Right hindlimb (tissue), 1 donor: Measurements from ENCODE around the gene PDILT.
"Not testable (repeated sequence)": the region's sequence is repeated elsewhere in the genome, so short reads cannot be mapped to it uniquely, and the experiment has no call there.

Experiments used
- DNase-seq: peaks from one replicate; pipeline ENCODE4 v3.0.0-alpha.2; 2018

PDILT gene

DNA sequence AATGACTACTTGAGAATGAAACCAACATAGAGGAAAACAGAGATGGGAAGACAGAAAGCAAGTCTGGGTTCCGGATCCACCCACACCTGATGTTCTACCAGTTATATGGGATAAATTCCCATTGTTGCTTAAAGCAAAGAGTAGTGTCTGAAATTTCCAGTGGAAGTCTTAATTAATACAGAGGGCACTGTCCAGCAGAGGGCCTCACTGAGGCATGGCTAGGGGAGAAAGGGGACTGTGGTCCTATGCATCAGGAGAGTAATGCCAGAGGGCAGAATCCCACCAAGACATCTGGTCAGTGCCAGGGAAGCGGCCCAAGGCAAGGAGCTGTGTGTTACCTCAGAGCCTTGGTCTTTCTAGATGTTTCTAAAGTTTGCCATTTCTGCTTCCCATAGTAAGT is 44.5 kb downstream of the PDILT start:
- DNase-seq = no peak

DNA sequence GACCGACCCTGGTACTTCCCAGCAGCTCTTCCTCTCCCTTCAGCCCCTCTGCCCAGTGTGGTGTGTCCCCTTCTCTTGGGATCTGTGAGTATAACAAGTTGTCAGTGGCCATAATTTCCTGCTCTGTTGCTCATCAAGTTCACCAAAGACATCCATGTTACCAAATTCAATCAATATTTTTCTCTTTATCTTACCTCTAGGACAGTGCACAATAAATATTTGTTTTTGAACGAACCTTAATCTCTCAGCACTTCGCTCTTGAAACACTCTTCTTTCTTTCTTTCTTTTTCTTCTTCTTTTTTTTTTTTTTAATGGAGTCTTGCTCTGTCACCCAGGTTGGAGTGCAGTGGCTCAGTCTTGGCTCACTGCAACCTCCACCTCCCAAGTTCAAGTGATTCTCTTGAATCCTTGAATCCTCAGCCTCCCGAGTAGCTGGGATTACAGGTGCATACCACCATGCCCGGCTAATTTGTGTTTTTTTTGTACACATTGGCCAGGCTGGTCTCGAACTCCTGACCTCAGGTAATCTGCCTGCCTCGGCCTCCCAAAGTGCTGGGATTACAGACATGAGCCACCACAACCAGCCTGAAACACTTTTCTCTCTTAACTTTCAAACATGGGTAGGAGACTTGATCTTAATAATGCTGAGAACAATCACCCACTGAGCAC is 49.3 kb downstream of the PDILT start:
- no peak for DNase-seq

DNA sequence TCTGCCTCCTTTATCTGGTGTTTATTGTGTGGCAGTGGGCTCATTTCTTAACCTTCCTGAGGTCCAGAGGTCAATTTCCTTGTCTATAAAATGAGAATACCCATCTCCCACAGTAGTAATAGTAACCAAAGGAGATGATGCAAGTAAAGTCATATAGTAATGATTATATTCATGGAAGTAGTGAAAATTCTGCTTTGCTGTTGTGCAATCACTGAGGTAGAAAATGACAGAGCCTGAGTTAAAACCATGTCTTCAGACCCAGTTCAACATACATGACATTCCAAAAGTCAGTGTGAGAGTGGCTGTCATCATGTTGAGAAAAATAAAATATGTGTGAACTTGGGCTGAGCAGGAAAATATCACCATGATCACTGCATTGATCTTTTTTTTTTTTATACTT is 51.2 kb downstream of the PDILT start:
- no peak for DNase-seq

DNA sequence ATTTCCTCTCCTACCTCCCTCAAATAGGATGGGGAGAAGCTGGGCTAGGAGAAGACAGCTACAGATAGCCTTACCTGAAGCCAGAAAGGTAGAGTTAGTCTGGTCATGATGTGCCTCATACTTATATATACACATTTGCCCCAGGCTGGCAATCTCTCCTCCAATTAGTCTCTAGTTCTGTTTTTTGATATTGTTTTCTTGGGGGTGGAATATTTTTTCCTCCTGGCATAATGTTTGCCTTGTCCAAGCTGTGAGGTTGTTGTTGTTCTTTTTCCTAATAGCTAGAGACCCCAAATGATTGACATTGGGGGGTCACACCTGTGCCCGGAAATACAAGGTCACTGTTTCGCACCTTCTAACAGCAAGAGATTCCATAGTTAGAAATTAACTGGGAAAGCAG is 51.9 kb downstream of the PDILT start, which contains the start of gene UMOD:
UMOD (minus strand) TSS at position 101 of the 400 bp plus-strand sequence. CDS start 1,978 bp downstream, outside the sequence.
- DNase-seq = no peak

DNA sequence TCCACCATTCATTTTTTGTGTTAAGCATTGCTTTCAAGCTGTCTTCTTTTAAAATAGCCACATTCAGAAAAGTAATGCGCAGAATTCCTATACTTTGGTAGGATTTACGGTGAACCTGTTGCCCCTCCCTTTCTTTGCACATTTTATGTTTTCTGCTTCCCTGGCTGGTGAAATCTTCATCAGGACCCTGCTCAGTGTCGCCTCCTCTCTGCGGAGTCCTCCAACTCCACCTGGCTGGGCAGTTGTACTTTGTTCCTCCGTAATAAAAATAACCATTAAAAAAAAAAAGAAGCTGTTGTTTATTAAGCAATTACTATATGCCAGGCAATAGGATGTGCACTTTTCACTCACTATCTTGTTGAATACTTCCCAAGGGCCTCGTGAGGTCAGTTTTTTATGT is 54.9 kb downstream of the PDILT start:
- DNase-seq = no peak

DNA sequence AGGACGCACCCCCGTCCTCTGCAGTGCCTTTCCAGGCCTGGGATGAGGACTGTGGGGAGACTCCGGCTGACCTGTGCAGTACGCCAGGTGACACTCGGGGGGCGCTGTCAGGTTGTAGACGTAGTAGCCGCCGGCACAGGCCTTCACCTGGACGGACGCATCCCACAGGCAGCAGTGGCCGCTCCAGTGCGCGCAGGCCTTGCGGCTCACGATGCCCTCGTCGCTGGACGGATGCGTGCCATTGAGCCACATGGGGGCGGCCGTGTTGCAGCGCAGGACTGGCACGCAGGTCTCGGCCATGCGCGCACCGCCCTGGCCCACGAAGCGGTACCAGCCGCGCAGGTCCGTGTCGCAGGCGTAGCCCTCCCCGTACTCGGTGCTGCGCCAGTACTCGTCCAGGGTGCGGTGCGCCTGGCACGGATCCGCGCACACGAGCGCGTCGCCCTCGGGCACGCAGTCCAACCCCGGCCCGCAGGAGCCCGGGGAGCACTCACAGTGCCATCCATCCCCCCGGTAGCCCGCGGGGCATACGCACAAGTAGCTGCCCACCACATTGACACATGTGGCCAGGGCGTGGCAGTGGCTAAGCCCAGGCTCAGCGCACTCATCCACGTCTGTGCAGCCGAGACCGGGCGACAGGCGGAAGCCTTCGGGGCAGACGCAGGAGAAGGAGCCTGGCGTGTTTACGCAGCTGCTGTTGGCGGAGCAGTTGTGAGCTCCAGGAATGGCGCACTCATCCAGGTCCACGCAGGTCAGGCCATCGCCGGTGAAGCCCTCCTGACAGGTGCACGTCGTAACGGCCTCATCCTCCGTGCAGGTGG is 56.0 kb downstream of the PDILT start:
- no peak for DNase-seq

DNA sequence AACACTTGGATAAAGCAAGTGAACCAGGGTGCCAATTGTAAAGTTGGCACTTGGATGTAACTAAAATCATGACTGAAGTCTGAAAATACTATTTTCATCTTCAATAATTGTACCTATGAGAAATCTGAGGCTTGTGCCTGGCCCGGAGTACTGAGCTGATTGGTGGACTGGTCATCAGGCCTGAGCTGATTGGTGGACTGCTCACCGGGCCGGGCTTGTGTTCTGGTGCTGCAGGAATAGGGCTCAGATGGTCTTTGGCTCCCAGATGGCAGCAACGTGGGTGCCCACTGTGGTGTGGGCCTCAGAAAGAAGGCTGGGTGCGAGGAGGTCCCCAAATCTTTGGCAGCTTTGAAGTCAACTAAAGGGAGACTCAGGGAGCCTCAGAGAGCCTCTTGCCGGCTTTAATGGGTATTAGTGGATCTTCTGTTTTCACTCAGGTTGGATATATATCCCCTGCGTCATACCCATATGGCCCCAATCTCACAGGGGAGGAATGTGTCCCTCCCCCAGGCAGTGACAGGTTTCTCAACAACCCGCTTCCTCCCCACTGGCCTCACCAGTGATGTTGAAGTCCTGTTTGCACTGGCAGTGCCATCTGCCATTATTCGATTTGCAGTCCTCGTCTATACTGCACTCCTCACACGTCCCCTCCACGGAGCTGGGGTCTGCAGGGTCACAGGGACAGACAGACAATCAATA is 56.7 kb downstream of the PDILT start:
- DNase-seq = no peak

DNA sequence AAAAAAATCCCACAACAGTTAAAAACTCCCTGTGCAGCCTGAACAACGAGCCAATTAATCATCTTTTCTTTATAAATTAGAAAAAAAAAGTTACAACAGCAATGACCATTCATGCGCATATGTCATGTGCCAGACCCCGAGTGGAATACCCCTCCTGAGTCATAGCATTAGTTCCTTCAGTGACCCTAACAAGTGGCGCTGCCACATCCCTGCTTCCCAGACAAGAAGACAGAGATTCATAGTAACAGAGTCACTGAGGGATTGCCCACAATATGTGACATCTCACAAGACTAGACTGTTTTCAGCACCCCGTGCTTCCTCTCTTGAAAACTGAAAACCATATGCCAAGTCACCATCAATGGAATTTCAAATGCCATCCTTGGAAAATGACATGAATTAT is 59.9 kb downstream of the PDILT start:
- no peak for DNase-seq

DNA sequence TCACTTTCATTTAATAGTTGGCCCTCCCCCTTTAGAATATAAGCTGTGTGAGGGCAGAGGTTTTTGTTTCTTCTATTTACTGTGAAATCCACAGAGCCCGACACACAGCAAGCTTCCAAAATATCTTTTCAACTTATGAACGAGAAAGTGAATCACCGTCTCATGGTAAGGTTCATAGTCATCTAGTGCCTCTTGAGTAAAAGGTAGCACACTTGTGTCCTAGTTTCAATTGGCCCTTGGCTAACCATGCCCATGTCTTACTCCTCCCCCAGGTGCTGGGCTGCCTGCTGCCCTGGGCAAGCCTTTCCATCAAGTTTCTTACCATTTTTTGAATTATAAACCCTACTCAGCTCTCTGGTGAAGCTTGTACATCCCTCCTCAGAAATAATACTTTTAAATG is 64.8 kb downstream of the PDILT start:
- DNase-seq = no peak

DNA sequence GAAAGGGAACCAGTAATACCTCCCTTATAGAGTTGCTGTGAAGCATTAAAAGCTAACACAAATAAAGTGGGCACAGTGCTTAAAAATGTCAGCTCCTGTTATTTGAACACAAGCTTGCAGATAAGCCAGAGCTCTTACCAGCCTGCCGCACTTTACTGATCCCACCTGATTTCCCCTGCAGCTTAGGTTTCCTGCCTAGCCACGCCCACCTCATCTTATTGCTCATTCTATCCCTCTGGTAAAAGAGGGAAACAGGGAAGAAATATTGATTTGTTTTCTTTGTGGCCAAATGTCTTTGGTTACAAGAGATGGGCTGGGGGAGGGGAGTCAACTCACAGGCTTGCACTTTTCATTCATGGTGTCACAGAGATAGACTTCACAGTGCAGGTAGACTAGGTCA is 67.6 kb downstream of the PDILT start:
- DNase-seq = no peak

DNA sequence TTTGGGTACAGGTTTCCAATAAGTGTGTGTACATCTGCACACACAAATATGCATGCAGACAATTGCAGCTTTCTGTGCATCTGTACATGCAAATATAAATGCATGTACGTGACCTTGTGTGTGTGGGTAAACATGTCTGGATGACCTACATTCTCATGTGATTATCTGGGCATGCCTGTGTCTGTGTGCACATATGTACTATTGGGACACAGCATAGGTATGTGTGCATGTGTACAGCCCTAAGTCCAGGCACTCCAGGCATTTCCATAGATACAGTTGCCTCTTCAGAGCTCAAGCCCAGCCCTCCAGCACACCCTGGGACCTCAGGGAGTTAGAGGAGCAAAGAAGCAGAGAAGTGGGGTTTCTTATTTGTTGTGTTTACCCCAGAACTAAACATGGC is 70.1 kb downstream of the PDILT start:
- no peak for DNase-seq

DNA sequence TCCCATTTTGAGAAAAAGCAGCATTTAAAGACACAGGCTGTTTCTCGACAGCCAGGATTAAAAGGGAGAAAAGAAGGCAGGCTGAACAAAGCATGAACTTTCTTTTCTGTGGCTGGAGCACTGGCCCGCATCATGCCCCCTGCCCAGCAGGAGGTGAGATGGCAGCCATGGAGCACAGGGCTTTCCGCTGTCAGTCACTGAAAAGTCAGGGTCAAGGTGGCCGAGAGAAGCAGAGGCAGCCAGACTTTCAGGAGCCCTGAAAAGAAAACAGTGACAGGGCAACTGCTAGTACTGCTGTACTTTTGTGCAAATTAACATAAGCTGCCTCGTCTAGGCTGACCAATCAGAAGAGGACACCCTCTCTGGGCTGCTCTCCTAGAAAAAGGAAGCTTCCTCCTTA is 71.4 kb downstream of the PDILT start:
- no peak for DNase-seq

DNA sequence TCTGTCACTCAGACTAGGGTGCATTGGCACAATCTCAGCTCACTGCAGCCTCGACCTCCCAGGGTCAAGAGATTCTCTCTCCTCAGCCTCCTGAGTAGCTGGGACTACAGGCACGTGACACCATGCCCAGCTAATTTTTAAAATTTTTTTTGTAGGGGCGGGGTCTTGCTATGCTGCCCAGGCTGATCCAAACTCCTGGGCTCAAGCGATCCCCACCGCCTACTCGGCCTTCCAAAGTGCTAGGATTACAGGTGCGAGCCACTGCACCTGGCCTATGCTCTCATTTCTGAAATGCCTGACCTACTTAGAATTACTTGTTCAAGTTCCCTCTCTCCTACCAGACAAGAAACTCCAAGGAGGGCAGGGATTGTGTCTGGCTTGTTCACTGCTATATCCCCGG is 72.1 kb downstream of the PDILT start:
- DNase-seq = no peak

DNA sequence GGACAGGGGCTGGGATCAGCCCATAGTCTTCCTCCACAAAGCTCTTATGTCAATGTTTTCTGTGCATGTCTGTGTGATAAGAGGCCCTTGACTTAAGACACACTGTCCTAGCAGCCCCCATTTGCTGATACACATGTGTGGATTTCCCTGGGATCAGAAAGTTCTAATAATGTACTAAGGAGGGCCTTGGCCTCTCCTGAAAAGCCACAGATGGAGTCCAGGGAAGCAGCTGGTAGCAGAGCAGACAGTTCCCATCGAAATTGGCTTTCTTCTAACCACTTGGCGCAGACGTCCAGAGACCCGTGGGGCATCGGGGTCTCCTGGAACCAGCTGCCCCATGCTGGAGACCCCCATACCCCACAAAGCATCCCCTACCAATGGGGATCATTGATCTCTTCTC is 72.9 kb downstream of the PDILT start:
- no peak for DNase-seq

DNA sequence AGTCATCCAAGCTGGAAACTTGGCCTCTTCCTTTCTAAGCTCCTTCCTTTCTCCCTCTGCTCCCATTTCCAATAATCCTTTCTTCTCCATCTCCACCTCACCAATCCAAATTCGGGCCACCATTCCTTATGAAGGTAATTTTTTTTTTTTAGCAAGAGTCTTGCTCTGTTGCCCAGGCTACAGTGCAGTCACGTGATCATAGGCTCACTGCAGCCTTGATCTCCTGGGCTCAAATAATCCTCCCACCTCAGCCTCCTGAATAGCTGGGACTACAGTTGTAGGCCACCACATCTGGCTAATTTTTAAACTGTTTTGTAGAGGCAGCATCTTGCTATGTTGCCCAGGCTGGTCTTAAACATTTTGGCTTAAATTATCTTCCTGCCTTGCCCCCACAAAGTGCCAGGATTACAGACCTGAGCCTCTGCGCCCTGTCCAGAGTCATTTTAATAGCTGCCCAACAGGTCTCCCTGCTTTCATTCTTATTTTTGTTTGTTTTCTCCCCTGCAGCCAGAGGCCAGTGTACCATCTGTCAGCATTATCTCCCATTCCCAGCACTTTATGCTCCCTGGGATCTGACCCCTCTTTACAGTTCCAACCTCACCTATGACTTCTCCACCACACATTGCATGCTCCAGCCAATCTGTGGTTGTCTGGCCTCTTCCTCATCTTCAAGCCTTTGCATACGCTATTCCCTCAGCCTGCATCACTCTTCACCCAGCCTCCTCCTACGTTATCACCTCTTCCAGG is 75.0 kb downstream of the PDILT start:
- no peak for DNase-seq

DNA sequence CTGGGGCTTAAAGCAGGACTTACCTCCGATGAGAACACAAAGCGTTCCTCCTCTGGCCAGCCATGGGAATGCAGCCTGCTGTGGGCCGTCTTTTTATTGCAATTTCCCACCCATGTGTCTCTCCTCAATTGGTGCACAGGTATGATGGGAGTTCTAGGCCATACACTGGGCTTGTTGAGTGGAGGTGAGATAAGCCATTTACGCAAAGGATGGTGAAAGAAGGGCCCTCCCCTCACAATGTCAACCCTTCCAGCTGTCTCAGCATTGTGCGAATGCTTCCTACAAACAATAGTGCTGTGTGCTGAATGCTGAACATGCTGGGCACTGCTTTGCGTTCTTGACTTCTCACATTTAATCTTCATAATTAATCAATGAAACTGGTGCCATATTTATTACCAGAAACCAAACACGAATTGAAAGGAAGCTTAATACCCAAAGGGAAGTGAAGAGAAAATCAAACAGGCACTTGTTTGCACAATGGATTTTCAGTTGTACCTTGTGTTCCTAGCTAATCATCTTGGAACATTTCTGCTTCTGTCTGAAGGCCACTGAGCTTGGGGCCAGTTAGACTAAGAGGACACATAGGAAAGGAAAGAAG is 77.0 kb downstream of the PDILT start, which contains the start of gene GP2:
GP2 (minus strand) TSS at position 70 of the 598 bp plus-strand sequence. CDS start 1,082 bp downstream, outside the sequence.
- no peak for DNase-seq

DNA sequence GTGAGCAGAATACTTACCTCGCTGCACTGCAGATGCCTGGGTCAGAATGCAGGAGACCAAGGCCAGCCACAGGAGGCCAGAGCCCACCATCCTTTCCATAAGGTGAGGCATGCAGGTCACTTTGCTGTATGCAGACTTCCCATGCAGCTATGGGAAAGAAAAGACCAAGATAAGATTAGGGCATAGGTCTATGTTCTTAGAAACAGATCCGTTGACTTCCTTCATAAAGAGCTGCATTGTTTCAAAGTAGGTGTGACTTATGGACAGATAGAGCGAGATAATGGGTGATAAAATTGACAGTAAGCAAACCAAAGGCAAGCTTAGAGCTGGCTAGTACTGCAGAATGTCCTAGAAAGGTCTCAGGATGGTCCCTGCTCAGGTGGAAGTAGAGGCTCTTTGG is 78.2 kb downstream of the PDILT start:
- DNase-seq = no peak

DNA sequence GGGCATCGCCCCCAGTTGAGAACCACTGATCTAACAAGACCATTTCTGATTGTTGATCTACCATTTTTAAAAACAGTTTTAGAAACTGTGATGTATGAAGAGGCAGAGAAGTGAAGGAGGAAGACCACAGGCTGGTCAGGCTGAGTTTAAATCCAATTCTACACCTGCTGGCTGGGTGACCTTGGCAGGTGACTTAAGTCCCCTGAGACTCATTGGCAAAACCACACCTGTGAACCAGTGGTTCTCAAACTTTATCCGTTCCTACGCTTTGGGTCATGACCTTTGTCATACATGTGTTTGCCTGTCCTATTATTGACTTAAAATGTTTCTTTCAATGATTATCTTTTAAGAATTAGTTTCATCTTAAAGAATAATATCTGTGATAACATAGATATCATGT is 79.5 kb downstream of the PDILT start:
- DNase-seq = no peak

DNA sequence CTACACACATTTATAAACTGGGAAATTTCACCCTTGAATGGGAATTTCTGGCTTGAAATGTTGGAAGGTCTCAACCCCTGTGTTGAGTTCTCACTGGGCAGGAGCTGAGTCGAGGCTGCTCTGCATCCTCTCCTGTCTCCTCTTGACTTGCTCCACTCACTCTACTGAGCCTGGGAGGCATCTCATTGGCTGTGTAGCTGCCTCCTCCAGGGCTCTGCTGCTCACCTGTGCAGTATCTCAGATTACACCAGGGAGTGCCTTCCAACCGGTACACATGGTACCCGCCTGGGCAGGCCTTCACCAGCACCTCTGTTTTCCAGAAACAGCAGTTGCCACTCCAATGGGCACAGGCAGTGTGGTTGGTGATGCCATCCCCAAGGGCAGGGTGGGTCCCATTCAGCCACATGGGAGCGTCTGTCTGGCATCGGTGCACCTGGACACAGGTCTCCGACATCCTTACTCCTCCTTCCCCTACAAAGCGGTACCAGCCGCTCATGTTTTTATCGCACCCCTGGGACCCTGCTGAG is 80.9 kb downstream of the PDILT start:
- no peak for DNase-seq

DNA sequence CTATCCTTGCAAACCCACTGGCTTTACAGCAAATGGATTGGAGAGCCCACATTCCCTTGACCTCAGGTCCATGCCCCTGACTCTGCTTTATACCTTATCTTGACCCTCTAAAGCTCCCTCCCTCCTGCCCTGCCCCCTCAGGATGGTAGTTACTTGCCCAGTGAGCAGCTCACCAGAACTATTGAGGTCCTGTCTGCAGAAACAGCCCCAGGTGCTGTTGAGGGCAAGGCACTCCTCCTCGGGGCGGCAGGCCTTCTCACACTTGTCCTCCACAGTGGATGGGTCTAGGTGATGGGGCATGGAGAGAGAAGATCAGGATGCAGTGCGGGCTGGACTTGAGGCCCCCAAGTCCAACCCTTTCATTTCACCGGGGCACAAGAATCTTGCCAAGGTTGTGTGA is 81.8 kb downstream of the PDILT start:
- DNase-seq = no peak

DNA sequence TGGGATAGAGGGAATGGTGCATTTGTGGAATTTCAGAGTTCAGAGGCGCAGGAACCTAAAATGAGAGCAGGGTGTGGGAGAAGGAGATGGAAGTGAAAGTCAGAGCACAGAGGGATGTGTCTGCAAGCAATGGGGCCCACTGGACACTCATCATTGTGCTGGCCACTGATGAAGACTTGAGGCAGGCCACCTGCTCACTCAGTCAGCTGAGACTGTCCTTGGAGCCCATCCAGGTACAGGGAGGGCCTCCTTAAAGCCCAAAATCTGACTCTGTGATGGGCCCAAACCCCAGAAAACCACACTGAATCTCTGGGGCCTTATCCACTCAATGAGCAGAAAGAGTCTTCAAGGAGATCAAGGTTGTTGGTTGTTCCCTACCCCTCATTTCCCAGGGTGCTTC is 82.9 kb downstream of the PDILT start:
- no peak for DNase-seq

DNA sequence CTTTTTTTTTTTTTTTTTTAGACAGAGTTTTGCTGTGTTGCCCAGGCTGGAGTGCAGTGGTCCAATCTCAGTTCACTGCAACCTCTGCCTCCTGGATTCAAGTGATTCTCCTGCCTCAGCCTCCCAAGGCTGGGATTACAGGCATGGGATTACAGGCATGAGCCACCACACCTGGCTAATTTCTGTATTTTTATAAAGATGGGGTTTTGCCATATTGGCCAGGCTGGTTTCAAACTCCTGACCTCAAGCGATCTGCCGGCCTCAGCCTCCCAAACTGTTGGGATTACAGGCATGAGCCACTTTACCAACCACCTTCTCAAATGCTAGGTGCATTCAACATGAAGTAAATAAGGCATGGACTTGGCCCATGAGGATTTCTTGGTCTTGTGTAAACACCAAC is 83.5 kb downstream of the PDILT start:
- DNase-seq = not testable (repeated sequence)
